Activated CD4-positive, alpha-beta T cell treated with anti-CD3 and anti-CD28 coated beads for 36 hours (primary cell): ENCODE measurements around the gene BANF2. TPM values are rescaled to one million over a fixed set of nuclear protein-coding genes. Genes with fewer than 3 reads are reported as not detected.
"Not testable (repeated sequence)": the region's sequence is repeated elsewhere in the genome, so short reads cannot be mapped to it uniquely, and the experiment has no call there.

Experiments
- ATAC-seq: fragments of 200-7000 bp; cut with Tn5 transposase; one replicate; pipeline ENCODE4 v1.10.0; 2021; ENCODE audit warnings: mild to moderate bottlenecking, moderate library complexity
- CTCF ChIA-PET: fragments of 350-600 bp; sonication (Branson Sonifier 250); formaldehyde crosslinking; loops from one replicate; lab custom pipeline; 2021; ENCODE audit warnings: antibody characterized with exemption; lab: Charles Lee
- POLR2A ChIA-PET: fragments of 350-600 bp; sonication (Branson Sonifier 250); formaldehyde crosslinking; loops from one replicate; lab custom pipeline; 2021; ENCODE audit warnings: antibody characterized with exemption, inconsistent platforms; lab: Charles Lee
- DNase-seq: peaks from one replicate; pipeline ENCODE4 v3.0.0-alpha.2; 2020
- H3K27ac Mint-ChIP-seq: one replicate; pipeline ENCODE4 v1.8.0; 2021; ENCODE audit warnings: mixed read lengths
- H3K27me3 Mint-ChIP-seq: one replicate; pipeline ENCODE4 v1.8.0; 2021; ENCODE audit warnings: mixed read lengths
- H3K36me3 Mint-ChIP-seq: one replicate; pipeline ENCODE4 v1.8.0; 2021; ENCODE audit warnings: low read depth, mixed read lengths
- H3K4me1 Mint-ChIP-seq: one replicate; pipeline ENCODE4 v1.8.0; 2021; ENCODE audit warnings: mixed read lengths
- H3K4me3 Mint-ChIP-seq: one replicate; pipeline ENCODE4 v1.8.0; 2021; ENCODE audit warnings: mild to moderate bottlenecking, moderate library complexity, mixed read lengths
- H3K9me3 Mint-ChIP-seq: one replicate; pipeline ENCODE4 v1.8.0; 2021; ENCODE audit warnings: low read depth, mixed read lengths
- intact Hi-C, 2 experiments: fragments of 100-400 bp; cut with DNase I in 1 of 2; cut with micrococcal nuclease in 1 of 2; formaldehyde crosslinking; loops; one replicate each; pipeline versions ENCODE4 v1.14.2 to v1.15.1; 2022 to 2024; cut with DNase I, micrococcal nuclease
- total RNA-seq, 2 experiments: library from RNA; stranded (reverse); gene quantifications; one replicate each; pipeline ENCODE4 v1.2.3, GENCODE V29; 2021

BANF2 gene
- total RNA-seq, 2 experiments from 2014 or later = not detected

DNA sequence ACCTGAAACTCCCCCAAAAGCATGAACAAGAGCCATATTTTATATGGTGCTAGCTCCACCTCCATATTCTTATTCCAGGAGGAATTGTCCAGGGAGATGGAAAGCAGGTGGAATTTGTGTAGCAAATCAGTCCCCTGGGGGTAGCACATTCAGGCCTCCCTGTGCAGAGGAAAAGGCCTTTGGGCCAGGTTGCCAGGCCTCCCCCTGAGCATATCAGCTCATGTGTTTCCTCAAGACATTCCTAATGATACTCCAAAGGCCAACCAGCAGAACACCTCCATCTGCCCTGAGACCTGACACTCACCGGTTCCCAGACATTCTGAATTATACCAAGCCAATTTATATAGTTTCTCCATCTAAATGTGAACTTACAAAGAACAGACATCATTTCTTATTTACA, 2.6 kb upstream of the BANF2 start:
- H3K9me3 Mint-ChIP-seq = no peaks in the 10 kb centered on the region
- H3K27me3 Mint-ChIP-seq = peaks cover 7% of the 10 kb centered on the region
- ATAC-seq (no peak), DNase-seq (no peak)
- ChIA-PET CTCF (no interaction called here), POLR2A (no interaction called here)
- no peaks in the 10 kb centered on the region for H3K36me3 Mint-ChIP-seq
- H3K27ac Mint-ChIP-seq = no peak overlapping the region
- H3K4me1 Mint-ChIP-seq = no peaks in the 10 kb centered on the region
- no peak overlapping the region for H3K4me3 Mint-ChIP-seq
- intact Hi-C loops = no loop called here

DNA sequence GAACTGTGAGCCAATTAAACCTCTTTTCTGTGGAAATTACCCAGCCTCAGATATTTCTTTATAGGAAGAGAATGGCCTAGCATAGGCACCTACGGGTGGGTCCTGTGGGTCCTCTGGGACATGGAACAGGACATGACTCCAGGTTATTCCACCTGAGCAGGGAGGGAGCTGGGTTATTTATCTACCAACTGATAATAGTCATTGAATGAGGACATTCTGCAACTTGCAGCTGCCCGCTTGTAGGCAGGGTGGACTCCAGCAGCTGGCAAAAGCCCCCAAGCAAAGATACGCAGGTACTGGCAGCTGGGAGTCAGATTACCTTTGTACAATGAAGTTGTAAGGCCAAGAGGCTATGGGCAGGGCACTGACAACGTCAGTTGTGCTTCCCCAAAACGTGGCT, 1.4 kb upstream of the BANF2 start:
- Mint-ChIP-seq H3K9me3 (no peaks in the 10 kb centered on the region), H3K4me1 (no peaks in the 10 kb centered on the region), H3K36me3 (no peaks in the 10 kb centered on the region), H3K27me3 (peaks cover 5% of the 10 kb centered on the region), H3K27ac (no peak overlapping the region), H3K4me3 (no peak overlapping the region)
- intact Hi-C loops = no loop called here
- ChIA-PET CTCF (interaction anchor here (0.9 to 1.5 kb wide), 2 partner anchors 11 to 16 kb away, joined by 3 read pairs; no protein-coding TSS in a partner anchor), POLR2A (no interaction called here)
- no peak for ATAC-seq
- no peak for DNase-seq

DNA sequence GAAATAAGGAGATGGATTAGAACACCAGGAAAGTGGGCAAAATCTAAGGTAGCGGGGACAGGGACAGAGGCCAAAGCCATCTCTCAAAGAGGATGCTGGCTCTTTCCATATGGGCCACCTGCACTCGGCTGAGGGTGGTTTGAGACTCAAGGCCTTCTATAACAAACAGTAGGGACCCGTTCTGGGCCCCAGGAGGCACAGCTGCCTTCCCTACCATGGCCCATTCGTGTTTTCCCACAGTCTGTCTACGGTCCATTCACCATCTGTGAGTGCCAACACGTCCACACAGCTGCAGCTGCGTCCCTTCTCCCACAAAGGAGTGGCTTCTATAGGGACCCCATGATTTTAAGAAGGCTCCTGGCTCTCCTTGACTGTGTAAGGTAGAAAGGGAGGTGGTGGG, 871 bp downstream of the BANF2 start:
- Mint-ChIP-seq H3K9me3 (no peaks in the 10 kb centered on the region), H3K27me3 (no peaks in the 10 kb centered on the region), H3K27ac (no peak overlapping the region), H3K36me3 (no peaks in the 10 kb centered on the region), H3K4me3 (no peak overlapping the region), H3K4me1 (no peaks in the 10 kb centered on the region)
- POLR2A ChIA-PET = no interaction called here
- ATAC-seq = no peak
- intact Hi-C loops = no loop called here
- no peak for DNase-seq
- CTCF ChIA-PET = interaction anchor here (0.6 to 1.6 kb wide), 2 partner anchors 11 to 156 kb away, joined by 3 to 4 read pairs; no protein-coding TSS in a partner anchor

DNA sequence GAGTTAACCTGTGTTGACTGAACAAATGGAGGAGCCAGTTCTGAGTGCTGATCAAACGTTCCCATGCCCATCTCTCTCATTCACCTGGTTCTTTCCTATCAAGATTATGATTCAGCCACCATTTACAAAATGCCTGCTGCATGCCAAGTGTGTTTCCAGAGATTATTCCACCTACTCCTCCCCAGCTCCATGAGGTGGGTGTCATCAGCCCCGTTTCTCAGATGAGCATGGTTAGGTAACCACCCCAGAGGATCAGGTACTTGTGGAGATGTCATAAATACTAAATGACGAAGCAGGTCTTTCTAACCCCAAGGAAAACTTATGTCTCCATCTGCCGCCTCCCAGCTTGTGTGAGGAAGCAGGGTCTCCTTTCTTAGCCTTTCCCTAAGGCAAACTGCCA, 2.1 kb downstream of the BANF2 start:
- Mint-ChIP-seq H3K4me1 (no peaks in the 10 kb centered on the region), H3K27ac (no peak overlapping the region), H3K4me3 (no peak overlapping the region), H3K9me3 (no peaks in the 10 kb centered on the region), H3K36me3 (no peaks in the 10 kb centered on the region), H3K27me3 (no peaks in the 10 kb centered on the region)
- DNase-seq (no peak), ATAC-seq (no peak)
- ChIA-PET POLR2A (no interaction called here), CTCF (interaction anchor here (0.8 to 1.6 kb wide), 2 partner anchors 10 to 155 kb away, joined by 3 read pairs; no protein-coding TSS in a partner anchor)
- intact Hi-C loops = no loop called here

DNA sequence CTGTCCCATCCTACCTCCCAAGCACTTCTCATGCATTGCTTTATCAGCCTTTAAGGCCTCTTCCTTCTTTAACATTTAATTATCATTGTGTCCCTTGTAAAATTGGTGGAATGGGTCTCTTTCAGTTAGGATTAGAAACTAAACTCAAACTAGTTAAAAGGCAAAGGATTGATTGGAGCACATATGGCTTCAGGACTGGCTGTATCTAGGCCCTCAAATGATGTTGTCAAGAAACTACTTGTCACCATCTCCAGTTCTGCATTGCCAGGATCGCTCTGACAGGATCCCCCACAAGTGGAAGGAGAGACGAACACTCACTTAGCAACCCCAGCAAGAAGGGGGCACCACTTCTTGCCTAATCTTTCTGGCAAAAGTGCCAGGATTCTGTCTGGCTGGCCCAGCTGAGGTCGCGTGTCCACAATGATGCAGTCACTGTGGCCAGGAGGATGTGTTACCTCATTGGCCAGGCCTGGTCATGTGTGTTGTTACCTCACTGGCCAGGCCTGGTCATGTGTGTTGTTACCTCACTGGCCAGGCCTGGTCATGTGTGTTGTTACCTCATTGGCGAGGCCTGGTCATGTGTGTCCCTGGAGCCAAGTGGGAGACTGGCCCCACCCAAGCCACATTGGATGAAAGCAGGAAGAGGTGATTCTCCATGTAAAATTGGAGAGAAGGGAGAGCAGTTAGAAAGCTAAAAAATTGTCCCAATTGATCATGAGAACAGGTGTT, 5.0 kb downstream of the BANF2 start:
- H3K9me3 Mint-ChIP-seq = no peaks in the 10 kb centered on the region

DNA sequence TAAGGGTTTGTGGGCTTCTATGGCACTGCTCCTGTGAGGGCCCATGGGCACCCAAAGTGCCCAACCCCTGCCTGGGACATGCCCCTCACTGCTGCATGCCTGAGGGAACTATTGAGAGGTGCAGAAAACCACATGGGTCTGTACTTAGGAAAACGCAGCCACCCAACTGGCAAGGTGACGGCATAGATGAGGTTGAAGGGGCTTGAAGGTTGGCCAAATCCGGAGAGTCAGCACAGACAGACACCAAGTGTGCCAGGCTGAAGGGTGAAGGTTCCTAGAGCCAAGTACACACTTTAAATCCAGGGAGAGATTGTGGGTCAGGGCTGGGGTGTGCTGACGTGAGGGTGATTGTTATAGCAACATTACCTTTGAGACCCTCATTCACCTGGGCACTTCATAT, 6.2 kb downstream of the BANF2 start:
- no peak overlapping the region for H3K4me3 Mint-ChIP-seq
- POLR2A ChIA-PET = no interaction called here
- H3K27ac Mint-ChIP-seq = no peak overlapping the region
- ATAC-seq (no peak), DNase-seq (no peak)
- H3K36me3 Mint-ChIP-seq = no peaks in the 10 kb centered on the region
- H3K4me1 Mint-ChIP-seq = no peaks in the 10 kb centered on the region
- H3K9me3 Mint-ChIP-seq = no peaks in the 10 kb centered on the region
- H3K27me3 Mint-ChIP-seq = no peaks in the 10 kb centered on the region
- CTCF ChIA-PET = interaction anchor here (0.5 kb wide), 1 partner anchor 201 kb away, joined by 3 read pairs; no protein-coding TSS in a partner anchor
- intact Hi-C loops = no loop called here

More for the DNA sequence above, 5.0 kb downstream of the BANF2 start:
- H3K27ac Mint-ChIP-seq = no peak overlapping the region
- no peaks in the 10 kb centered on the region for H3K4me1 Mint-ChIP-seq
- DNase-seq (no peak), ATAC-seq (no peak)
- no peaks in the 10 kb centered on the region for H3K27me3 Mint-ChIP-seq
- ChIA-PET POLR2A (no interaction called here), CTCF (no interaction called here)
- H3K4me3 Mint-ChIP-seq = no peak overlapping the region
- intact Hi-C loops = no loop called here
- H3K36me3 Mint-ChIP-seq = no peaks in the 10 kb centered on the region

DNA sequence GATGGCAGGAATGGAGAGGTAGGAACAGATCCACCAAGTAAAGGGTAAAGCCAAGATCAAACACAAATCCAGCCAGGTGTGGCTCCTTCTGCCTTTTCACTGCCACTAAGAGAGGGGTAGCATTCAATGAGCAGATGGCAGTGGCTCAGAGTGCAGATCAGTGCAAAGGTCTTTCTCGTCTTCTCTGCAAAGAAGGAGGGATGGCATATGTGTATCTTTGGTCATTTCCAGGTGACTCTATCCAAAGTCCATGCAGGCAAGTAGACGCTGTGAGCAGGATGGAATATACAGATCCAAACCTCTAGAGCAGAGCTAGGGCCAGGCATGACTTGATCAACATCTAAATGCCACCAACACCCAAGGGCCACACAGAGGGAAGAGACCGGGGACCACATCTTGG, 6.9 kb downstream of the BANF2 start:
- Mint-ChIP-seq H3K36me3 (no peaks in the 10 kb centered on the region), H3K27me3 (no peaks in the 10 kb centered on the region), H3K4me1 (no peaks in the 10 kb centered on the region), H3K4me3 (no peak overlapping the region), H3K27ac (no peak overlapping the region), H3K9me3 (no peaks in the 10 kb centered on the region)
- intact Hi-C loops = no loop called here
- ChIA-PET CTCF (interaction anchor here (0.6 kb wide), 1 partner anchor 105 kb away, joined by 3 read pairs; no protein-coding TSS in a partner anchor), POLR2A (no interaction called here)
- DNase-seq = no peak
- no peak for ATAC-seq

DNA sequence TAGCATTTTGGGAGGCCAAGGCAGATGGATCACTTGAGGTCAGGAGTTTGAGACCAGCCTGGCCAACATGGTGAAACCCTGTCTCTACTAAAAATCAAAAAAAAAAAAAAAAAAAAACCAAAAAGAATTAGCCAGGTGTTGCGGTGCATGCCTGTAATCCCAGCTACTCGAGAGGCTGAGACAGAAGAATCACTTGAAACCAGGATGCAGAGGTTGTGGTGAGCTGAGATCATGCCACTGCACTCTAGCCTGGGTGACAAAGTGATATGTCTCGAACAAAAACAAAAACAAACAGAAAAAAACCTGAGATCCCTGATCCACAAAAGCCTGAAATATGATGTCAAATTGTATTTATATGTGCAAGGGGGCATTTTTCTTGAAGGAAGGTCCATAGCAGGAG, 8.2 kb downstream of the BANF2 start:
- intact Hi-C loops, H3K36me3 Mint-ChIP-seq, H3K27ac Mint-ChIP-seq, H3K4me1 Mint-ChIP-seq, ATAC-seq, CTCF ChIA-PET, H3K9me3 Mint-ChIP-seq, H3K27me3 Mint-ChIP-seq, H3K4me3 Mint-ChIP-seq, DNase-seq: not testable (repeated sequence)
- POLR2A ChIA-PET = interaction anchor here (0.6 kb wide), 1 partner anchor 1133 kb away, joined by 3 read pairs; no protein-coding TSS in a partner anchor

DNA sequence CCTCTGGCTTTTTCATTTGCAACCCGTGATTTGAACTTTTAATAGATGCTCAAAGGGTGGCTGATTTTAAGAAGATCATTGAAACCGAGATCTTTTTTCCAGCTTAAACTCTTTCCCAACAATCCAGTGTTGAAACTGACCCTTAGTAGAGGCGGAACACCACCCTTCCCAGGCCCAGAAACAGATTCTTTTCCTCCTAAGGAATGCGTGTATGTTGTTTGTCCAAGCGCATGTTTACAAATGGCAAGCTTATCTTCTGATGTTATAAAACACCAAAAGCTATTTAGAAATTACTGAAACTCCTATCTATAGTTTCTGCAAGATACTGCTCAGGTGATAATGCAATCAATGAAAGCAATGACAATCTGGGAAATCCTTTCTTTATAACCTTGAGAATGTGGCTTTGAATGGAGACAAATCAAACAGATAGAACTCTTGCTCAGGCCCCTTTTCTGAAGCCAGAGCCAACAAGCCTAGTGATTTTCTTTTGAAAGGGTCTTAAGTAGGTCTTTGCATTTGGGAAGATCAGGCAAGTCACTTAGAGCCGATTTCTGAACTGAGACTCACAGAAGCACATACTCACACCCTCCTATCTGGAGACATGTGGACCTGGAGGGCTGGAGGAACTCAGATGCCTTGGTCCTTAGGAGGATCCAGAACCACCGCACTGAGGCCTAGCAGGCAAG, 9.1 kb downstream of the BANF2 start:
- H3K27me3 Mint-ChIP-seq = no peaks in the 10 kb centered on the region
- CTCF ChIA-PET = interaction anchor here (0.9 kb wide), 1 partner anchor 10 kb away, joined by 3 read pairs; no protein-coding TSS in a partner anchor

DNA sequence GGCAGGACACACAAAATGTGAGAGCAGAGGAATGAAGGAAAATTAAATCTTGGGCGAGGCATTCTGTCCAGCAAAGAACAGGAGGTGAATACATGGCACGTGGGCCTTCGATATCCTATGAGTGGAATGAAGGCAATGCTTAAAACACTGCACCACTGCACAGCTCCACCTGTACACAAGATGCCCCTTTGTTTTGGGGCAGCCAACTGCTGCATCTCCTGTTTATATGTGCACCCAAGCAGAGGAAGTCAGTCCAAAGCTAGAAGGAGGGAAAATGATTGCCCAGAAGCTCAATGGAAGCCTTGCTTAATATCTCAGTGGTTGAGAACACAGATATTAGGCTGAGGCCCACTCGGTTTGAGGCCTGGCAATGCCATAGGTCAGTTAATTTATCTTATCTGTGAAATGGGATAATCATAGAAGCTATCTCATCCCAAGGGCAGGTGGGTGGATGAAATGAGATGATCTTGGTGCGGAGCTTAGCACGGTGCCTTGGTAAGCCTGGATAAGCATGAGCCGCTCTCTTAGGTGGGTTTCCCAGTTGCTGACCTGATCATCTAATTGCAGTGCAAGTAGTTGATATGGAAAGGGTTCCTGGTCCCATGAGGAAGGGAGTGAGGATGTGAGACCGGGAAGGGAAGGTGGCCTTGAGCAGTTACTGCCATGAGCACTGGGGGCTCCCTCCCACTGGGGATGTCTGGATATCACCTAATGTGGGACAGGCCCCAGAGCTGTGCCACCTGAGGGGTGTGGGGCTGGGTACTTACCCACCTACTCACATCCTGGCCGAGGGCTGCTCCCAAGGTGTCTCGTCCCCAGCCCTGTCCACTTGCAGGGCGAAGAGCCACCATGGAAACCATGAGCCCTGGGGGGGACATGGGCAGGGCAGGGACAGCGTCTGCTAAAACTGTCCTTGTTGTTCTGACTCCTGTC, 9.9 kb downstream of the BANF2 start:
- no peak overlapping the region for H3K27ac Mint-ChIP-seq
- H3K9me3 Mint-ChIP-seq = no peaks in the 10 kb centered on the region
- ChIA-PET CTCF (interaction anchor here (0.9 kb wide), 1 partner anchor 11 kb away, joined by 3 read pairs; no protein-coding TSS in a partner anchor), POLR2A (no interaction called here)
- intact Hi-C loops = no loop called here
- ATAC-seq (no peak), DNase-seq (no peak)
- H3K27me3 Mint-ChIP-seq = no peaks in the 10 kb centered on the region
- H3K36me3 Mint-ChIP-seq = no peaks in the 10 kb centered on the region
- no peak overlapping the region for H3K4me3 Mint-ChIP-seq
- no peaks in the 10 kb centered on the region for H3K4me1 Mint-ChIP-seq

More for the DNA sequence above, 9.1 kb downstream of the BANF2 start:
- no peaks in the 10 kb centered on the region for H3K9me3 Mint-ChIP-seq
- DNase-seq (no peak), ATAC-seq (no peak)
- H3K4me1 Mint-ChIP-seq = no peaks in the 10 kb centered on the region
- H3K27ac Mint-ChIP-seq = no peak overlapping the region
- intact Hi-C loops = no loop called here
- no peak overlapping the region for H3K4me3 Mint-ChIP-seq
- POLR2A ChIA-PET = no interaction called here
- no peaks in the 10 kb centered on the region for H3K36me3 Mint-ChIP-seq
